ENCODE measurements around the gene GPR18. TPM values are rescaled to one million over a fixed set of nuclear protein-coding genes. Genes with fewer than 3 reads are reported as not detected.
"Not testable (repeated sequence)": the region's sequence is repeated elsewhere in the genome, so short reads cannot be mapped to it uniquely, and the experiment has no call there.

Gene GPR18
- total RNA-seq, 4 donors from 2014 or later = not detected

DNA sequence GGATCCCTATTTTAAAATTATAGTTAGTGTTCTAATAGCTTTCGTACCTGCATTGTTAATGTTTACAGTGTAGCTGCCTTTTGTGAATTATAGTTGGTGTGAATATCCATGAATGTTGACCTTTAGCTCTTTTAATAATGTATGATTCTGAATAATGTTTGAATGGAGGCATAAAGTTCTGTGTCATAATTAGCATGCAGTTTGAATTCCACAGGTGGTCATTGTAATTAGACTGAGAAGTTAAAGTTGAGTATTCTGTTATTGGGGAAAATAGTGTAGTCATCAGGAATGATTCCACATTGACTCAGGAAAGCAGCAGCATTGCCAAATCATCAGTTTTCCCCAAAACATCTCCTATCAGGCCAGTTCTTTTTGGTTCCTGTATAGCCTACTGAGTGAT is 12.1 kb downstream of the GPR18 start:
- Histone ChIP-seq H3K27ac (no peak overlapping the region), H3K4me1 (no peaks in the 10 kb centered on the region), H3K9me3 (no peaks in the 10 kb centered on the region), H3K4me3 (no peak overlapping the region), H3K27me3 (no peaks in the 10 kb centered on the region), H3K36me3 (peaks cover 0 to 7% of the 10 kb centered on the region in 2 donors)
- no peak for ATAC-seq
- intact Hi-C loops (cut with DNase I; ENCODE audit: low total_unique reads) = no loop called here
- DNase-seq = no peak
- in situ Hi-C loops (cut with MboI; ENCODE audit: low sequenced_read_pairs in 4 of 4) = no loop called here
- no peak for TF ChIP-seq POLR2A (IDR thresholded peaks at IDR 0.05)
- TF ChIP-seq, protein P1, sequence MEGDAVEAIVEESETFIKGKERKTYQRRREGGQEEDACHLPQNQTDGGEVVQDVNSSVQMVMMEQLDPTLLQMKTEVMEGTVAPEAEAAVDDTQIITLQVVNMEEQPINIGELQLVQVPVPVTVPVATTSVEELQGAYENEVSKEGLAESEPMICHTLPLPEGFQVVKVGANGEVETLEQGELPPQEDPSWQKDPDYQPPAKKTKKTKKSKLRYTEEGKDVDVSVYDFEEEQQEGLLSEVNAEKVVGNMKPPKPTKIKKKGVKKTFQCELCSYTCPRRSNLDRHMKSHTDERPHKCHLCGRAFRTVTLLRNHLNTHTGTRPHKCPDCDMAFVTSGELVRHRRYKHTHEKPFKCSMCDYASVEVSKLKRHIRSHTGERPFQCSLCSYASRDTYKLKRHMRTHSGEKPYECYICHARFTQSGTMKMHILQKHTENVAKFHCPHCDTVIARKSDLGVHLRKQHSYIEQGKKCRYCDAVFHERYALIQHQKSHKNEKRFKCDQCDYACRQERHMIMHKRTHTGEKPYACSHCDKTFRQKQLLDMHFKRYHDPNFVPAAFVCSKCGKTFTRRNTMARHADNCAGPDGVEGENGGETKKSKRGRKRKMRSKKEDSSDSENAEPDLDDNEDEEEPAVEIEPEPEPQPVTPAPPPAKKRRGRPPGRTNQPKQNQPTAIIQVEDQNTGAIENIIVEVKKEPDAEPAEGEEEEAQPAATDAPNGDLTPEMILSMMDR (IDR thresholded peaks at IDR 0.05 in 4 of 5, conservative IDR thresholded peaks at IDR 0.05 in 1 of 5) = no peak

DNA sequence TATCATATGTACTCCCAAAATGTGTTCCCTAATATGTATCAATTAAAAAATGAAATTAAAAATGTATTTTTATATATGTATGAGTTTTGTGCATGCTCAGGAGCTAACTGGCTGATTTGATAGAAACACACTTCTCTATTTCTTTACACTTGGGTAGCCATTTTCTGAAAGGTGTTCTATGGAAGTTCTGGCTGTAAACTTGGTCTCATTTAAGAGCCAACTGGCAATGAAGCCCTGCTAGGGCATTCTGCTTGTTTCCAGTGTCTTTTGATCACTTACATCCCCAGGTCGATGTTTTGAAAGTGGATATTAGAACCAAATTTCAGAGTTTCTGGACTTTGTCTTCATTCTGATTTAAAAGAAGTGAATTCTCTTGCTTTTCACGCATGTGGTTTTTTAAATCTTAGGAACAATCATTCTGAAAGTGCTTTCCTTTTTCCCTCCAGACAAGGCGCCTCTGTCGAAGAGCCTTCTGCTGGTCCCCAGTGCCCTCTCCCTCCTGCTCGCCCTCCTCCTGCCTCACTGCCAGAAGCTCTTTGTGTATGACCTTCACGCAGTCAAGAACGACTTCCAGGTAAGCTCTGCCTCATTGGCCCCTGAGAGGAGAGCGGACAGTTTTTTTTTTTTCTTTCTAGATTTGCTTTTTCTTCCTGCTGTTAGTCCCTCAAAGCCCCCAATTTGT is 20.1 kb downstream of the GPR18 start:
- no peak for TF ChIP-seq POLR2A (IDR thresholded peaks at IDR 0.05)
- TF ChIP-seq, protein P1 (IDR thresholded peaks at IDR 0.05 in 4 of 5, conservative IDR thresholded peaks at IDR 0.05 in 1 of 5) = no peak
- H3K4me1 ChIP-seq = peaks cover 8 to 13% of the 10 kb centered on the region in 2 donors
- no peak for ATAC-seq
- no peaks in the 10 kb centered on the region for H3K27me3 ChIP-seq
- H3K36me3 ChIP-seq = peaks cover 0 to 25% of the 10 kb centered on the region in 2 donors
- H3K4me3 ChIP-seq = no peak overlapping the region
- intact Hi-C loops (cut with DNase I; ENCODE audit: low total_unique reads) = no loop called here
- H3K9me3 ChIP-seq = no peaks in the 10 kb centered on the region
- in situ Hi-C loops (cut with MboI; ENCODE audit: low sequenced_read_pairs in 4 of 4) = no loop called here
- no peak for DNase-seq
- H3K27ac ChIP-seq = peak overlapping the region in 1 of 4 donors; percentile 34

DNA sequence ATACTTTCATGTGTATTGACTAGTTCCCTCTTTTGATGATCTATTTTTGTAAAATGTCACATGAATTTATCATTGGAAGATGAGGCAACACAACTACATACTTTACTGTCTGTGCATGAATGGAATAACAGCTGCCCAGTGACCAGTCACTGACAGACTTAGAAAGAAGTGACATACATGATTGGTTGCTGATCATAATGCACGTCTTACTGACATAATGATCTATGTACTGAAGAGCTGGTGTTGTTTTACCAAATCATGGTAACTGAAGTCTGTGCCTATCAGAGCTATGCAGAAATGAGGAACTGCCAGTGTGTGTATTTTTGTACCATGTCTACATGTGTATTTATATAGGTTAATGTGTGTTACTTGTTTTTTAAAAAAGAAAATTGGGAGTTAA is 26.5 kb downstream of the GPR18 start:
- H3K9me3 ChIP-seq = no peaks in the 10 kb centered on the region
- no peaks in the 10 kb centered on the region for H3K27me3 ChIP-seq
- no peak for TF ChIP-seq POLR2A (IDR thresholded peaks at IDR 0.05)
- TF ChIP-seq, protein P1 (IDR thresholded peaks at IDR 0.05 in 4 of 5, conservative IDR thresholded peaks at IDR 0.05 in 1 of 5) = no peak
- intact Hi-C loops (cut with DNase I; ENCODE audit: low total_unique reads) (no loop called here), in situ Hi-C loops (cut with MboI; ENCODE audit: low sequenced_read_pairs in 4 of 4) (no loop called here)
- ATAC-seq = peak in 1 of 2 donors; percentile 4
- no peak overlapping the region for H3K4me3 ChIP-seq
- peak overlapping the region; percentile 32 to 84 (median 72) for H3K27ac ChIP-seq
- DNase-seq = no peak
- H3K36me3 ChIP-seq = no peaks in the 10 kb centered on the region
- peaks cover 49 to 59% of the 10 kb centered on the region in 2 donors for H3K4me1 ChIP-seq

DNA sequence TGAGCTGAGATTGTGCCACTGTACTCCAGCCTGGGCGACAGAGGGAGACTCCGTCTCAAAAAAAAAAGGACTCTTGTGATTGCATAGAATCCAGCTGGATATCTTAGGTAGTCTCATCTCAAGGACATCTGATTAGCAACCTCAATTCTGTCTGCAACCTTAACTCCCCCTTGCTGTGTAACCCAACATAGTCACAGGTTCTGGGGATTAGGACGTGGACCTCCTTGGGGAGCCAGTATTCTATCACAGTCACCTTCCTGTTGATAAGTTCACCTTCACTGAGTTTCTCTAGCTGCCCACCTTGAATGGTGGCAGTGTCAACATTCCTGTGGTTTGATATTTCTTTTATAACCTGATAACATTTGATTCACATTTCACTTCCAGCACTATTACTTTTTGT is 27.2 kb downstream of the GPR18 start:
- Histone ChIP-seq H3K27ac (peak overlapping the region; percentile 52 to 84 (median 72)), H3K27me3 (no peaks in the 10 kb centered on the region), H3K4me1 (peaks cover 57 to 67% of the 10 kb centered on the region in 2 donors), H3K9me3 (no peaks in the 10 kb centered on the region), H3K4me3 (no peak overlapping the region), H3K36me3 (no peaks in the 10 kb centered on the region)
- no peak for TF ChIP-seq POLR2A (IDR thresholded peaks at IDR 0.05)
- TF ChIP-seq, protein P1 (IDR thresholded peaks at IDR 0.05 in 4 of 5, conservative IDR thresholded peaks at IDR 0.05 in 1 of 5) = no peak
- no peak for ATAC-seq
- no peak for DNase-seq
- intact Hi-C loops (cut with DNase I; ENCODE audit: low total_unique reads) (no loop called here), in situ Hi-C loops (cut with MboI; ENCODE audit: low sequenced_read_pairs in 4 of 4) (no loop called here)

DNA sequence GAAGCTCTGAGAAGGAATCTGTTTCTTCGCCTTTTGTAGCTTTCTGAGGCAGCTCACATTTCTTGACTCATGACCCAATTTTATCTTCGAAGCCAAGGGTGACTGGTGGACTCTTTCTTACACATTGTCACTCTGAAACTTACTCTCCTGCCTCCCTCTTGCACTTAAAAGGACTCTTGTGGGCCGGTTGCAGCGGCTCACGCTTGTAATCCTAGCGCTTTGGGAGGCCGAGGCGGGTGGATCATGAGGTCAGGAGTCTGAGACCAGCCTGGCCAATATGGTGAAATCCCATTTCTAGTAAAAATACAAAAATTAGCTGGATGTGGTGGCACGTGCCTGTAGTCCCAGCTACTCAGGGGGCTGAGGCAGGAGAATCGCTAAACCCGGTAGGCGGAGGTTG is 27.6 kb downstream of the GPR18 start:
- intact Hi-C loops (cut with DNase I; ENCODE audit: low total_unique reads); DNase-seq; in situ Hi-C loops (cut with MboI; ENCODE audit: low sequenced_read_pairs in 4 of 4); ATAC-seq; H3K4me3 ChIP-seq; H3K36me3 ChIP-seq; H3K27me3 ChIP-seq; H3K9me3 ChIP-seq: not testable (repeated sequence)
- peak overlapping the region; percentile 52 to 84 (median 72) for H3K27ac ChIP-seq
- peaks cover 61 to 71% of the 10 kb centered on the region in 2 donors for H3K4me1 ChIP-seq

All from gastrocnemius medialis (tissue), 4 donors.